H1 (cell line): Measurements from ENCODE around the gene BLTP2. TPM values are rescaled to one million over a fixed set of nuclear protein-coding genes. Genes with fewer than 3 reads are reported as not detected.

Experiments used
- CTCF ChIA-PET: fragments of 300-600 bp; sonication (Branson Sonifier 250); formaldehyde crosslinking; loops from one replicate; lab custom pipeline; 2021; ENCODE audit not compliant: partially characterized antibody; lab: Charles Lee
- POLR2A ChIA-PET: fragments of 300-600 bp; sonication (Branson Sonifier 250); formaldehyde crosslinking; loops from one replicate; lab custom pipeline; 2021; ENCODE audit warnings: inconsistent platforms; ENCODE audit not compliant: partially characterized antibody; lab: Charles Lee
- DNase-seq, 2 experiments: peaks; one replicate each; pipeline versions ENCODE4 v3.0.0 to v3.0.0-alpha.2; 2010 to 2022; ENCODE audit warnings: low spot score in 2 of 2, low read depth in 1 of 2, mixed read lengths in 1 of 2
- FAIRE-seq: peaks from 2 replicates; lab custom pipeline; 2011; peaks lifted over from hg19 to GRCh38; lab: Jason Lieb, UNC
- H2AFZ ChIP-seq: 2 replicates; pipeline ENCODE4 v1.8.1; 2012; ENCODE audit warnings: low read length, inconsistent platforms
- H2AK5ac ChIP-seq: 2 replicates; pipeline ENCODE4 v1.6.1; 2013; ENCODE audit warnings: low read depth, low read length
- H2BK120ac ChIP-seq: replicated peaks from 2 replicates; pipeline ENCODE3; 2013; ENCODE audit warnings: low read depth, low read length, inconsistent platforms
- H2BK12ac ChIP-seq: 2 replicates; pipeline ENCODE4 v1.6.1; 2013; ENCODE audit warnings: low read depth, low read length
- H2BK15ac ChIP-seq: 2 replicates; pipeline ENCODE4 v1.6.1; 2013; ENCODE audit warnings: low read length
- H2BK20ac ChIP-seq: 2 replicates; pipeline ENCODE4 v1.6.1; 2013; ENCODE audit warnings: low read length
- H2BK5ac ChIP-seq: 2 replicates; pipeline ENCODE4 v1.6.1; 2013; ENCODE audit warnings: low read depth, low read length
- H3K14ac ChIP-seq: 2 replicates; pipeline ENCODE4 v1.6.1; 2013; ENCODE audit warnings: inconsistent platforms; ENCODE audit not compliant: insufficient read length
- H3K18ac ChIP-seq: 2 replicates; pipeline ENCODE4 v1.6.1; 2013; ENCODE audit warnings: low read length; ENCODE audit errors: extremely low read depth
- H3K23ac ChIP-seq: 2 replicates; pipeline ENCODE4 v1.6.1; 2013; ENCODE audit warnings: inconsistent platforms; ENCODE audit not compliant: insufficient read length
- H3K23me2 ChIP-seq: 2 replicates; pipeline ENCODE4 v1.6.1; 2013; ENCODE audit warnings: low read depth, low read length
- H3K27ac ChIP-seq: 2 replicates; pipeline ENCODE4 v1.6.1; 2011; ENCODE audit warnings: low read depth, low read length, inconsistent platforms
- H3K27me3 ChIP-seq, 4 experiments: replicated peaks in 1 of 4; 1 replicate in 1 of 4; 2 replicates in 3 of 4; pipeline versions ENCODE4 v1.6.1 to v1.8.1; 2011 to 2013; ENCODE audit warnings: low read length in 3 of 4, mild to moderate bottlenecking in 3 of 4, inconsistent platforms in 2 of 4, mixed read lengths in 2 of 4, moderate library complexity in 1 of 4; ENCODE audit not compliant: control insufficient read depth in 3 of 4, insufficient read depth in 3 of 4; ENCODE audit errors: extremely low read depth in 1 of 4
- H3K36me3 ChIP-seq, 4 experiments: 2 replicates each; pipeline versions ENCODE4 v1.6.1 to v1.8.1; 2011 to 2013; ENCODE audit warnings: mild to moderate bottlenecking in 4 of 4, low read length in 3 of 4, moderate library complexity in 2 of 4, control low read depth in 1 of 4, inconsistent platforms in 1 of 4; ENCODE audit not compliant: insufficient read depth in 4 of 4, control insufficient read depth in 2 of 4
- H3K4ac ChIP-seq: replicated peaks from 2 replicates; pipeline ENCODE3; 2013; ENCODE audit warnings: low read length, low read depth, mixed read lengths, inconsistent platforms; ENCODE audit not compliant: insufficient read length
- H3K4me1 ChIP-seq, 4 experiments: replicated peaks in 1 of 4; 1 replicate in 1 of 4; 2 replicates in 3 of 4; pipeline versions ENCODE4 v1.6.1 to v1.8.1; 2011 to 2013; ENCODE audit warnings: low read length in 3 of 4, inconsistent platforms in 2 of 4, mixed read lengths in 1 of 4; ENCODE audit not compliant: insufficient read depth in 4 of 4, control insufficient read depth in 3 of 4
- H3K4me2 ChIP-seq, 2 experiments: 2 replicates each; pipeline versions ENCODE4 v1.6.1 to v1.8.1; 2011 to 2013; ENCODE audit warnings: low read depth in 2 of 2, low read length in 2 of 2, control low read depth in 1 of 2, inconsistent platforms in 1 of 2, mild to moderate bottlenecking in 1 of 2; ENCODE audit not compliant: insufficient read depth in 1 of 2
- H3K4me3 ChIP-seq, 4 experiments: fragments of 200-600, 300-600 bp in 1 of 4; sonication (generic), shearing (Covaris generic), sonication (Bioruptor Twin) in 1 of 4; 2 replicates each; pipeline versions ENCODE4 v1.5.1 to v1.8.1; 2011 to 2016; ENCODE audit warnings: low read length in 4 of 4, low read depth in 3 of 4, control low read depth in 2 of 4, inconsistent platforms in 2 of 4, mild to moderate bottlenecking in 2 of 4, mixed read lengths in 1 of 4, moderate library complexity in 1 of 4; ENCODE audit not compliant: insufficient read depth in 2 of 4; ENCODE audit errors: extremely low read depth in 1 of 4
- H3K56ac ChIP-seq: replicated peaks from 2 replicates; pipeline ENCODE3; 2013; ENCODE audit warnings: low read depth, mild to moderate bottlenecking, mixed read lengths, low read length, inconsistent platforms; ENCODE audit not compliant: insufficient read length
- H3K79me1 ChIP-seq: 2 replicates; pipeline ENCODE4 v1.6.1; 2013; ENCODE audit warnings: low read depth, low read length, control low read depth
- H3K79me2 ChIP-seq, 2 experiments: 2 replicates each; pipeline versions ENCODE4 v1.6.1 to v1.8.1; 2012 to 2013; ENCODE audit warnings: low read length in 2 of 2, mild to moderate bottlenecking in 2 of 2, inconsistent platforms in 1 of 2; ENCODE audit not compliant: insufficient read depth in 2 of 2, control insufficient read depth in 1 of 2
- H3K9ac ChIP-seq, 4 experiments: replicated peaks in 1 of 4; 1 replicate in 1 of 4; 2 replicates in 3 of 4; pipeline versions ENCODE4 v1.6.1 to v1.8.1; 2011 to 2013; ENCODE audit warnings: low read depth in 3 of 4, low read length in 3 of 4, control low read depth in 2 of 4, mild to moderate bottlenecking in 2 of 4, moderate library complexity in 2 of 4, inconsistent platforms in 1 of 4; ENCODE audit errors: extremely low read depth in 1 of 4
- H3K9me3 ChIP-seq, 2 experiments: 2 replicates each; pipeline versions ENCODE4 v1.6.1 to v1.8.1; 2012 to 2013; ENCODE audit warnings: mild to moderate bottlenecking in 2 of 2, moderate library complexity in 2 of 2, control low read depth in 1 of 2, inconsistent platforms in 1 of 2, low read depth in 1 of 2, low read length in 1 of 2, mixed read lengths in 1 of 2; ENCODE audit not compliant: insufficient read depth in 2 of 2
- H4K20me1 ChIP-seq, 2 experiments: replicated peaks in 1 of 2; 2 replicates each; pipeline versions ENCODE3 to v1.8.1; 2011 to 2013; ENCODE audit warnings: inconsistent platforms in 2 of 2, low read length in 2 of 2, mild to moderate bottlenecking in 1 of 2; ENCODE audit not compliant: insufficient read depth in 2 of 2, control insufficient read depth in 1 of 2
- H4K5ac ChIP-seq: 2 replicates; pipeline ENCODE4 v1.6.1; 2013; ENCODE audit warnings: low read length, low read depth, mixed read lengths, inconsistent platforms; ENCODE audit not compliant: insufficient read length
- H4K8ac ChIP-seq: 2 replicates; pipeline ENCODE4 v1.8.0; 2013; ENCODE audit warnings: mild to moderate bottlenecking, moderate library complexity, low read length, inconsistent platforms; ENCODE audit not compliant: insufficient read depth; ENCODE audit errors: extremely low read depth
- H4K91ac ChIP-seq: replicated peaks from 2 replicates; pipeline ENCODE3; 2013; ENCODE audit warnings: low read length, mixed read lengths, inconsistent platforms; ENCODE audit not compliant: insufficient read length
- ASH2L ChIP-seq: fragments of 200-600, 300-600 bp; sonication (generic); IDR thresholded peaks from one replicate; pipeline ENCODE4 v1.7.1; 2017; ENCODE audit warnings: low read length
- BACH1 ChIP-seq: IDR thresholded peaks from 2 replicates; pipeline ENCODE4 v1.6.1; 2012; ENCODE audit warnings: low read length, improper control_type of control experiment
- BCL11A ChIP-seq, 2 experiments: IDR thresholded peaks; one replicate each; pipeline ENCODE4 v1.6.1; 2011; ENCODE audit warnings: low read depth in 2 of 2, low read length in 2 of 2, mild to moderate bottlenecking in 2 of 2
- FOSL1 ChIP-seq: IDR thresholded peaks from 2 replicates; pipeline ENCODE4 v1.6.1; 2011; ENCODE audit warnings: mild to moderate bottlenecking, low read depth, low read length, moderate library complexity; ENCODE audit not compliant: insufficient read depth
- GABPA ChIP-seq: IDR thresholded peaks from 2 replicates; pipeline ENCODE4 v1.6.1; 2011; ENCODE audit warnings: mild to moderate bottlenecking, low read length, moderate library complexity, borderline replicate concordance; ENCODE audit not compliant: insufficient read depth
- JUN ChIP-seq: IDR thresholded peaks from 2 replicates; pipeline ENCODE4 v1.6.1; 2011; ENCODE audit warnings: low read depth, mild to moderate bottlenecking, improper control_type of control experiment, low read length
- NANOG ChIP-seq: IDR thresholded peaks from 2 replicates; pipeline ENCODE4 v1.6.1; 2011; ENCODE audit warnings: low read length, low read depth, mild to moderate bottlenecking, inconsistent platforms; ENCODE audit not compliant: insufficient read depth, poor library complexity, severe bottlenecking
- POLR2AphosphoS5 ChIP-seq: IDR thresholded peaks from 2 replicates; pipeline ENCODE4 v1.6.1; 2011; ENCODE audit warnings: low read depth, low read length
- RFX5 ChIP-seq: IDR thresholded peaks from 2 replicates; pipeline ENCODE4 v1.6.1; 2011; ENCODE audit warnings: low read depth, low read length, improper control_type of control experiment, borderline replicate concordance
- SP4 ChIP-seq: IDR thresholded peaks from 2 replicates; pipeline ENCODE4 v1.6.1; 2012; ENCODE audit warnings: low read length, inconsistent platforms
- TEAD4 ChIP-seq: IDR thresholded peaks from 2 replicates; pipeline ENCODE4 v1.6.1; 2012; ENCODE audit warnings: low read depth, low read length, inconsistent platforms, mixed read lengths
- YY1 ChIP-seq: IDR thresholded peaks from 2 replicates; pipeline ENCODE4 v1.6.1; 2011; ENCODE audit warnings: low read depth, mild to moderate bottlenecking, low read length
- WGBS, 2 experiments: shearing (Covaris generic) in 1 of 2; methylation state at CpG; one replicate each; pipeline versions ENCODE4 v1.1.6 to v1.1.7; 2013 to 2015; ENCODE audit warnings: low lambda C conversion rate in 2 of 2, mixed read lengths in 2 of 2, inconsistent platforms in 1 of 2, low coverage in 1 of 2, missing lambda C conversion rate in 1 of 2; ENCODE audit not compliant: insufficient replicate concordance in 2 of 2, insufficient coverage in 1 of 2, insufficient read length in 1 of 2; ENCODE audit errors: extremely low coverage in 1 of 2, missing lambda C conversion rate in 1 of 2; 5-methylcytosine and 5-hydroxymethylcytosine counted together
- polyA plus RNA-seq, 7 experiments: library from polyadenylated mRNA; depleted of rRNA in 3 of 7; stranded (reverse) in 5 of 7; unstranded in 2 of 7; fragments of >200 nt in 5 of 7; fragments of 200-250 nt in 2 of 7; gene quantifications; 1 replicate in 5 of 7; 2 replicates in 1 of 7; 4 replicates in 1 of 7; pipeline versions ENCODE4 v1.2.1 to v1.2.3, GENCODE V29; 2011 to 2013; ENCODE audit warnings: missing spikeins in 2 of 7, mixed read lengths in 2 of 7
- total RNA-seq: library from RNA; stranded (reverse); fragmentation: NEBNext Ultra II Directional; extraction: Animal tissue kit (Norgen Biotek cat#: 25700); gene quantifications from 2 replicates; pipeline ENCODE4 v1.2.1, GENCODE V29; 2021
- TF ChIP-seq, protein P1 (sequence below): IDR thresholded peaks from 2 replicates; pipeline ENCODE4 v1.6.1; 2012; ENCODE audit warnings: low read length, inconsistent platforms

Gene BLTP2
- total and polyA plus RNA-seq, 2 of the 8 experiments (the other 6 are each of a cell fraction or from before 2014, with no cell fraction given), result 80.9 to 140 TPM

DNA sequence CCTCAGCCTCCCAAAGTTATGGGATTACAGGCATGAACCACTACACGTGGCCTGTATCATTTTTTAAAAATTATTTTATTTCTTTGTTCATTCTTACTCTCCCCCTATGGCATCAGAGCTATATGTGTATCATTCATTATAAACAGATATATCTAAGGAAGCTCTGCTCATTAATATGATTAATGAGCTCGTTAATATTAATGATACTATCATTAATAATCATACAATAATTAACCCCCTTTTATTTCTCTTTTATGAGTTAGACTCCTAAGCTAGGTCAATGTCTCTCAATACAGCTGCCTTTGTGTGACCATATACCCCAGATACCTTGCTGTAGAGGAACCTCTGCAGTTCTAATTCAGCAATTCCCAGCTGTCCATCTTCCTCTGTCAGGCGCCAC, 26.5 kb downstream of the BLTP2 start:
- CTCF ChIA-PET, result interaction anchor here (0.9 to 2.1 kb wide), 8 partner anchors 8 to 261 kb away, joined by 3 to 11 read pairs (median 4); partner anchors contain the start of gene SPAG5
- H2AFZ ChIP-seq, result no peak overlapping the region
- peaks cover 63 to 93% (median 81%) of the 10 kb centered on the region in 4 experiments for H3K36me3 ChIP-seq
- no peak overlapping the region for H2AK5ac ChIP-seq
- no peak overlapping the region for H3K18ac ChIP-seq
- H3K9ac ChIP-seq, result no peak overlapping the region
- FAIRE-seq (no peak), DNase-seq (no peak)
- no peak overlapping the region for H2BK20ac ChIP-seq
- 0 out of 2 replicates have a peak, but pooled peaks cover 2% of the 10 kb centered on the region for H3K79me1 ChIP-seq
- no peak overlapping the region for H2BK5ac ChIP-seq
- H3K23me2 ChIP-seq, result no peaks in the 10 kb centered on the region
- H4K5ac ChIP-seq, result no peak overlapping the region
- no peak overlapping the region for H3K4me2 ChIP-seq
- H4K8ac ChIP-seq, result no peak overlapping the region
- H3K27me3 ChIP-seq, result no peaks in the 10 kb centered on the region
- no peak overlapping the region for H2BK15ac ChIP-seq
- no peak overlapping the region for H4K91ac ChIP-seq
- no peak overlapping the region for H3K23ac ChIP-seq
- no peak overlapping the region for H2BK120ac ChIP-seq
- no peak overlapping the region for H3K56ac ChIP-seq
- WGBS, 2 experiments, result 88% methylated on average over 3 of the region's 3 CpGs; no CpG with 5 or more reads in 1 of the 2 experiments
- H3K4me3 ChIP-seq, result no peak overlapping the region
- no peak overlapping the region for H3K14ac ChIP-seq
- peaks cover 2 to 8% of the 10 kb centered on the region in 2 experiments for H4K20me1 ChIP-seq
- H2BK12ac ChIP-seq, result no peak overlapping the region
- no peak overlapping the region for H3K27ac ChIP-seq
- no peak overlapping the region for H3K4ac ChIP-seq
- TF ChIP-seq BACH1 (no peak), SP4 (no peak), GABPA (no peak), NANOG (no peak), JUN (no peak), ASH2L (no peak), FOSL1 (no peak), BCL11A (IDR thresholded peaks at IDR 0.05; ENCODE audit: low read depth in 2 of 2, low read length in 2 of 2) (no peak), TEAD4 (no peak), RFX5 (no peak), YY1 (no peak), POLR2AphosphoS5 (no peak)
- TF ChIP-seq, protein P1, sequence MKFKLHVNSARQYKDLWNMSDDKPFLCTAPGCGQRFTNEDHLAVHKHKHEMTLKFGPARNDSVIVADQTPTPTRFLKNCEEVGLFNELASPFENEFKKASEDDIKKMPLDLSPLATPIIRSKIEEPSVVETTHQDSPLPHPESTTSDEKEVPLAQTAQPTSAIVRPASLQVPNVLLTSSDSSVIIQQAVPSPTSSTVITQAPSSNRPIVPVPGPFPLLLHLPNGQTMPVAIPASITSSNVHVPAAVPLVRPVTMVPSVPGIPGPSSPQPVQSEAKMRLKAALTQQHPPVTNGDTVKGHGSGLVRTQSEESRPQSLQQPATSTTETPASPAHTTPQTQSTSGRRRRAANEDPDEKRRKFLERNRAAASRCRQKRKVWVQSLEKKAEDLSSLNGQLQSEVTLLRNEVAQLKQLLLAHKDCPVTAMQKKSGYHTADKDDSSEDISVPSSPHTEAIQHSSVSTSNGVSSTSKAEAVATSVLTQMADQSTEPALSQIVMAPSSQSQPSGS, result no peak
- TF ChIP-seq, all 59 proteins: peak for 0
- POLR2A ChIA-PET, result interaction anchor here (0.6 to 14.8 kb wide), 5 partner anchors 13 to 74 kb away, joined by 3 to 163 read pairs (median 4); partner anchors contain the start of gene SPAG5
- Histone ChIP-seq H3K9me3 (no peaks in the 10 kb centered on the region), H3K4me1 (no peaks in the 10 kb centered on the region), H3K79me2 (no peaks in the 10 kb centered on the region)
